GM19043 (cell line): Measurements from ENCODE around the gene B4GALNT4.
"Not testable (repeated sequence)": the region's sequence is repeated elsewhere in the genome, so short reads cannot be mapped to it uniquely, and the experiment has no call there.

Source experiments
- ATAC-seq: cut with Tn5 transposase; IDR thresholded peaks from one replicate; pipeline ENCODE4 v1.9.1; 2021; ENCODE audit warnings: low read depth; ENCODE audit not compliant: unreplicated experiment

B4GALNT4 gene

GRCh38 chr11:373716-374551 lies 4.6 kb downstream of the B4GALNT4 start:
- ATAC-seq: no peak

- no peak for ATAC-seq
Observed at GRCh38 chr11:375065-376025, 6.0 kb downstream of the B4GALNT4 start.

- ATAC-seq: no peak
Observed at GRCh38 chr11:376531-377173, 7.4 kb downstream of the B4GALNT4 start.

GRCh38 chr11:377174-377865 lies 8.0 kb downstream of the B4GALNT4 start:
- no peak for ATAC-seq

GRCh38 chr11:377883-378500 lies 8.7 kb downstream of the B4GALNT4 start:
- ATAC-seq: no peak

GRCh38 chr11:379205-380094 lies 10.2 kb downstream of the B4GALNT4 start:
- no peak for ATAC-seq

- no peak for ATAC-seq
Observed at GRCh38 chr11:380095-380480, 10.8 kb downstream of the B4GALNT4 start.

GRCh38 chr11:380491-380890 lies 11.2 kb downstream of the B4GALNT4 start:
- ATAC-seq: no peak

GRCh38 chr11:380996-381395 lies 11.7 kb downstream of the B4GALNT4 start:
- no peak for ATAC-seq

- no peak for ATAC-seq
Observed at GRCh38 chr11:381501-382072, 12.3 kb downstream of the B4GALNT4 start.

- no peak for ATAC-seq
Observed at GRCh38 chr11:382081-382629, 12.9 kb downstream of the B4GALNT4 start.

GRCh38 chr11:383431-383830 lies 14.1 kb downstream of the B4GALNT4 start:
- no peak for ATAC-seq

- ATAC-seq: no peak
Observed at GRCh38 chr11:384511-384910, 15.2 kb downstream of the B4GALNT4 start.

GRCh38 chr11:385594-386351 lies 16.5 kb downstream of the B4GALNT4 start:
- ATAC-seq: no peak

- no peak for ATAC-seq
Observed at GRCh38 chr11:386483-386882, 17.2 kb downstream of the B4GALNT4 start.

- no peak for ATAC-seq
Observed at GRCh38 chr11:387193-387793, 18.0 kb downstream of the B4GALNT4 start.

- not testable (repeated sequence) for ATAC-seq
Observed at GRCh38 chr11:389369-389768, 20.1 kb downstream of the B4GALNT4 start.
